H1 (cell line): Measurements from ENCODE around the gene LFNG. TPM values are rescaled to one million over a fixed set of nuclear protein-coding genes. Genes with fewer than 3 reads are reported as not detected.
A peak's percentile ranks its signal among the peaks of the same experiment; 100 is the strongest.

Experiments
- CTCF ChIA-PET: fragments of 300-600 bp; sonication (Branson Sonifier 250); formaldehyde crosslinking; loops from one replicate; lab custom pipeline; 2021; ENCODE audit not compliant: partially characterized antibody; lab: Charles Lee
- POLR2A ChIA-PET: fragments of 300-600 bp; sonication (Branson Sonifier 250); formaldehyde crosslinking; loops from one replicate; lab custom pipeline; 2021; ENCODE audit warnings: inconsistent platforms; ENCODE audit not compliant: partially characterized antibody; lab: Charles Lee
- DNase-seq, 2 experiments: peaks; one replicate each; pipeline versions ENCODE4 v3.0.0 to v3.0.0-alpha.2; 2010 to 2022; ENCODE audit warnings: low spot score in 2 of 2, low read depth in 1 of 2, mixed read lengths in 1 of 2
- FAIRE-seq: peaks from 2 replicates; lab custom pipeline; 2011; peaks lifted over from hg19 to GRCh38; lab: Jason Lieb, UNC
- H2AFZ ChIP-seq: 2 replicates; pipeline ENCODE4 v1.8.1; 2012; ENCODE audit warnings: low read length, inconsistent platforms
- H2AK5ac ChIP-seq: 2 replicates; pipeline ENCODE4 v1.6.1; 2013; ENCODE audit warnings: low read depth, low read length
- H2BK120ac ChIP-seq: replicated peaks from 2 replicates; pipeline ENCODE3; 2013; ENCODE audit warnings: low read depth, low read length, inconsistent platforms
- H2BK12ac ChIP-seq: 2 replicates; pipeline ENCODE4 v1.6.1; 2013; ENCODE audit warnings: low read depth, low read length
- H2BK15ac ChIP-seq: 2 replicates; pipeline ENCODE4 v1.6.1; 2013; ENCODE audit warnings: low read length
- H2BK20ac ChIP-seq: 2 replicates; pipeline ENCODE4 v1.6.1; 2013; ENCODE audit warnings: low read length
- H2BK5ac ChIP-seq: 2 replicates; pipeline ENCODE4 v1.6.1; 2013; ENCODE audit warnings: low read depth, low read length
- H3K14ac ChIP-seq: 2 replicates; pipeline ENCODE4 v1.6.1; 2013; ENCODE audit warnings: inconsistent platforms; ENCODE audit not compliant: insufficient read length
- H3K18ac ChIP-seq: 2 replicates; pipeline ENCODE4 v1.6.1; 2013; ENCODE audit warnings: low read length; ENCODE audit errors: extremely low read depth
- H3K23ac ChIP-seq: 2 replicates; pipeline ENCODE4 v1.6.1; 2013; ENCODE audit warnings: inconsistent platforms; ENCODE audit not compliant: insufficient read length
- H3K23me2 ChIP-seq: 2 replicates; pipeline ENCODE4 v1.6.1; 2013; ENCODE audit warnings: low read depth, low read length
- H3K27ac ChIP-seq: 2 replicates; pipeline ENCODE4 v1.6.1; 2011; ENCODE audit warnings: low read depth, low read length, inconsistent platforms
- H3K27me3 ChIP-seq, 4 experiments: replicated peaks in 1 of 4; 1 replicate in 1 of 4; 2 replicates in 3 of 4; pipeline versions ENCODE4 v1.6.1 to v1.8.1; 2011 to 2013; ENCODE audit warnings: low read length in 3 of 4, mild to moderate bottlenecking in 3 of 4, inconsistent platforms in 2 of 4, mixed read lengths in 2 of 4, moderate library complexity in 1 of 4; ENCODE audit not compliant: control insufficient read depth in 3 of 4, insufficient read depth in 3 of 4; ENCODE audit errors: extremely low read depth in 1 of 4
- H3K36me3 ChIP-seq, 4 experiments: 2 replicates each; pipeline versions ENCODE4 v1.6.1 to v1.8.1; 2011 to 2013; ENCODE audit warnings: mild to moderate bottlenecking in 4 of 4, low read length in 3 of 4, moderate library complexity in 2 of 4, control low read depth in 1 of 4, inconsistent platforms in 1 of 4; ENCODE audit not compliant: insufficient read depth in 4 of 4, control insufficient read depth in 2 of 4
- H3K4ac ChIP-seq: replicated peaks from 2 replicates; pipeline ENCODE3; 2013; ENCODE audit warnings: low read length, low read depth, mixed read lengths, inconsistent platforms; ENCODE audit not compliant: insufficient read length
- H3K4me1 ChIP-seq, 4 experiments: replicated peaks in 1 of 4; 1 replicate in 1 of 4; 2 replicates in 3 of 4; pipeline versions ENCODE4 v1.6.1 to v1.8.1; 2011 to 2013; ENCODE audit warnings: low read length in 3 of 4, inconsistent platforms in 2 of 4, mixed read lengths in 1 of 4; ENCODE audit not compliant: insufficient read depth in 4 of 4, control insufficient read depth in 3 of 4
- H3K4me2 ChIP-seq, 2 experiments: 2 replicates each; pipeline versions ENCODE4 v1.6.1 to v1.8.1; 2011 to 2013; ENCODE audit warnings: low read depth in 2 of 2, low read length in 2 of 2, control low read depth in 1 of 2, inconsistent platforms in 1 of 2, mild to moderate bottlenecking in 1 of 2; ENCODE audit not compliant: insufficient read depth in 1 of 2
- H3K4me3 ChIP-seq, 4 experiments: fragments of 200-600, 300-600 bp in 1 of 4; sonication (generic), shearing (Covaris generic), sonication (Bioruptor Twin) in 1 of 4; 2 replicates each; pipeline versions ENCODE4 v1.5.1 to v1.8.1; 2011 to 2016; ENCODE audit warnings: low read length in 4 of 4, low read depth in 3 of 4, control low read depth in 2 of 4, inconsistent platforms in 2 of 4, mild to moderate bottlenecking in 2 of 4, mixed read lengths in 1 of 4, moderate library complexity in 1 of 4; ENCODE audit not compliant: insufficient read depth in 2 of 4; ENCODE audit errors: extremely low read depth in 1 of 4
- H3K56ac ChIP-seq: replicated peaks from 2 replicates; pipeline ENCODE3; 2013; ENCODE audit warnings: low read depth, mild to moderate bottlenecking, mixed read lengths, low read length, inconsistent platforms; ENCODE audit not compliant: insufficient read length
- H3K79me1 ChIP-seq: 2 replicates; pipeline ENCODE4 v1.6.1; 2013; ENCODE audit warnings: low read depth, low read length, control low read depth
- H3K79me2 ChIP-seq, 2 experiments: 2 replicates each; pipeline versions ENCODE4 v1.6.1 to v1.8.1; 2012 to 2013; ENCODE audit warnings: low read length in 2 of 2, mild to moderate bottlenecking in 2 of 2, inconsistent platforms in 1 of 2; ENCODE audit not compliant: insufficient read depth in 2 of 2, control insufficient read depth in 1 of 2
- H3K9ac ChIP-seq, 4 experiments: replicated peaks in 1 of 4; 1 replicate in 1 of 4; 2 replicates in 3 of 4; pipeline versions ENCODE4 v1.6.1 to v1.8.1; 2011 to 2013; ENCODE audit warnings: low read depth in 3 of 4, low read length in 3 of 4, control low read depth in 2 of 4, mild to moderate bottlenecking in 2 of 4, moderate library complexity in 2 of 4, inconsistent platforms in 1 of 4; ENCODE audit errors: extremely low read depth in 1 of 4
- H3K9me3 ChIP-seq, 2 experiments: 2 replicates each; pipeline versions ENCODE4 v1.6.1 to v1.8.1; 2012 to 2013; ENCODE audit warnings: mild to moderate bottlenecking in 2 of 2, moderate library complexity in 2 of 2, control low read depth in 1 of 2, inconsistent platforms in 1 of 2, low read depth in 1 of 2, low read length in 1 of 2, mixed read lengths in 1 of 2; ENCODE audit not compliant: insufficient read depth in 2 of 2
- H4K20me1 ChIP-seq, 2 experiments: replicated peaks in 1 of 2; 2 replicates each; pipeline versions ENCODE3 to v1.8.1; 2011 to 2013; ENCODE audit warnings: inconsistent platforms in 2 of 2, low read length in 2 of 2, mild to moderate bottlenecking in 1 of 2; ENCODE audit not compliant: insufficient read depth in 2 of 2, control insufficient read depth in 1 of 2
- H4K5ac ChIP-seq: 2 replicates; pipeline ENCODE4 v1.6.1; 2013; ENCODE audit warnings: low read length, low read depth, mixed read lengths, inconsistent platforms; ENCODE audit not compliant: insufficient read length
- H4K8ac ChIP-seq: 2 replicates; pipeline ENCODE4 v1.8.0; 2013; ENCODE audit warnings: mild to moderate bottlenecking, moderate library complexity, low read length, inconsistent platforms; ENCODE audit not compliant: insufficient read depth; ENCODE audit errors: extremely low read depth
- H4K91ac ChIP-seq: replicated peaks from 2 replicates; pipeline ENCODE3; 2013; ENCODE audit warnings: low read length, mixed read lengths, inconsistent platforms; ENCODE audit not compliant: insufficient read length
- ASH2L ChIP-seq: fragments of 200-600, 300-600 bp; sonication (generic); IDR thresholded peaks from one replicate; pipeline ENCODE4 v1.7.1; 2017; ENCODE audit warnings: low read length
- ATF2 ChIP-seq: IDR thresholded peaks from 2 replicates; pipeline ENCODE4 v1.6.1; 2012; ENCODE audit warnings: low read length, inconsistent platforms
- POLR2AphosphoS5 ChIP-seq: IDR thresholded peaks from 2 replicates; pipeline ENCODE4 v1.6.1; 2011; ENCODE audit warnings: low read depth, low read length
- RBBP5 ChIP-seq: IDR thresholded peaks from 2 replicates; pipeline ENCODE4 v1.7.1; 2012; ENCODE audit warnings: low read depth, mild to moderate bottlenecking, inconsistent platforms, low read length, moderate library complexity, borderline replicate concordance
- WGBS, 2 experiments: shearing (Covaris generic) in 1 of 2; methylation state at CpG; one replicate each; pipeline versions ENCODE4 v1.1.6 to v1.1.7; 2013 to 2015; ENCODE audit warnings: low lambda C conversion rate in 2 of 2, mixed read lengths in 2 of 2, inconsistent platforms in 1 of 2, low coverage in 1 of 2, missing lambda C conversion rate in 1 of 2; ENCODE audit not compliant: insufficient replicate concordance in 2 of 2, insufficient coverage in 1 of 2, insufficient read length in 1 of 2; ENCODE audit errors: extremely low coverage in 1 of 2, missing lambda C conversion rate in 1 of 2; 5-methylcytosine and 5-hydroxymethylcytosine counted together
- polyA plus RNA-seq, 7 experiments: library from polyadenylated mRNA; depleted of rRNA in 3 of 7; stranded (reverse) in 5 of 7; unstranded in 2 of 7; fragments of >200 nt in 5 of 7; fragments of 200-250 nt in 2 of 7; gene quantifications; 1 replicate in 5 of 7; 2 replicates in 1 of 7; 4 replicates in 1 of 7; pipeline versions ENCODE4 v1.2.1 to v1.2.3, GENCODE V29; 2011 to 2013; ENCODE audit warnings: missing spikeins in 2 of 7, mixed read lengths in 2 of 7
- total RNA-seq: library from RNA; stranded (reverse); fragmentation: NEBNext Ultra II Directional; extraction: Animal tissue kit (Norgen Biotek cat#: 25700); gene quantifications from 2 replicates; pipeline ENCODE4 v1.2.1, GENCODE V29; 2021

LFNG gene
- total and polyA plus RNA-seq, 2 of the 8 experiments (the other 6 are each of a cell fraction or from before 2014, with no cell fraction given) = 31.6 to 35.6 TPM

DNA sequence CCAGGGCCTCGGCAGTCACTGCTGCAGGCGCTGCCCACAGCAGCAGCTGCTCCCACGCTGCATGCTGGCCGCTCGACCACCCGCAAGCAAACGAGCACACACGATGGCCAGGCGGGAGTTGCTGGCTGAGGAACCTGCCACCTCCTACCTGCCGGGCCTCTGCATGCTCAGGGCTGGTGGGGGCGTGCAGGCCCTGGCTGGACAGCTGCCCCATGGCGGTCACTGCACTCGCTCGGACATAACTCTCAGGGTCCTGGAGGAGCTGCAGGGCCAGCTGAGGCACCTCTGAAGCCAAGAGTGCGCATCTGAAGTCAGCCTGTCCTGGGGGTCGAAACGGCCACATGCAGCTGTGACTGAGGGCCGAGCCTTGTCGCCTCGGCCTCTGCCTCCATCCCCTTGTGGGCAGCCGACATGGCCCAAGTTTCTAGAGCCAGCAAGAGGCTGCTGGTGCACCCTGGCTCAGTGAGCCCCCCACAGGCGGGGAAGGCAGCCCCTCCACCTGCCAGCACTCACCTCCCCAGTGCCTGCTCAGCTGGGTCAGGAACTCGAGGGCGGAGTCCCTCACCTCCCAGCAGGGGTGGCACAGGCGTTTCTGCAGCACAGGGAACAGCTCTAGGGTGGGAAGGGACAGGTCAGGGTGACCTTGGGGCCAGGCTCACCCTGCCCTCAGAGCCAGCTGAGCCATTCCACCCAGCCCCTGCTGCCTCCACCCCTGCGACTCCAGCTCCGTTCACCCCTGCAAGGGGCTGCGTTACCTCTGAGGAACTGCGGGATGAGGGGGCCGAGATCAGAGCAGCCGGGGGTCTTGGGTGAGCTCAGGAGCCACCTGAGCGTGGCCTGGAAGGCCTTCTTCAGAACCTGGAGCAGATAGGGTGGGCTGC, 19.7 kb downstream of the LFNG start:
- H4K5ac ChIP-seq = no peak overlapping the region
- no peak overlapping the region for H2BK15ac ChIP-seq
- H2BK12ac ChIP-seq = no peak overlapping the region
- ChIA-PET POLR2A (interaction anchor here (0.9 to 7.0 kb wide), 4 partner anchors 9 to 13 kb away, joined by 4 to 68 read pairs (median 6); no protein-coding TSS in a partner anchor), CTCF (interaction anchor here (0.6 to 2.2 kb wide), 8 partner anchors 11 to 111 kb away, joined by 3 to 13 read pairs (median 3); no protein-coding TSS in a partner anchor)
- no peak overlapping the region for H2AK5ac ChIP-seq
- no peak overlapping the region for H3K9ac ChIP-seq
- no peak overlapping the region for H2AFZ ChIP-seq
- no peak overlapping the region for H2BK5ac ChIP-seq
- H3K36me3 ChIP-seq = peaks cover 12 to 52% (median 24%) of the 10 kb centered on the region in 4 experiments; a peak in 7 of 8 replicates
- no peaks in the 10 kb centered on the region for H3K27me3 ChIP-seq
- no peak overlapping the region for H2BK120ac ChIP-seq
- H3K23me2 ChIP-seq = no peaks in the 10 kb centered on the region
- H3K79me2 ChIP-seq = no peaks in the 10 kb centered on the region
- H4K91ac ChIP-seq = no peak overlapping the region
- H3K56ac ChIP-seq = no peak overlapping the region
- H3K4ac ChIP-seq = no peak overlapping the region
- FAIRE-seq = no peak
- DNase-seq = no peak
- no peak overlapping the region for H3K4me2 ChIP-seq
- peaks cover 3% of the 10 kb centered on the region; the same call in 1 of the 2 replicates for H3K79me1 ChIP-seq
- no peak overlapping the region; the same call in 1 of the 2 replicates for H4K8ac ChIP-seq
- H3K18ac ChIP-seq = no peak overlapping the region
- 93% methylated on average over 31 of the region's 32 CpGs; no CpG with 5 or more reads in 1 of the 2 experiments for WGBS, 2 experiments
- H4K20me1 ChIP-seq = peaks cover 0 to 4% of the 10 kb centered on the region in 2 experiments
- H2BK20ac ChIP-seq = no peak overlapping the region
- no peak overlapping the region for H3K27ac ChIP-seq
- no peak overlapping the region for H3K23ac ChIP-seq
- peaks cover 0 to 2% of the 10 kb centered on the region in 2 experiments; a peak in 1 of 4 replicates for H3K9me3 ChIP-seq
- no peaks in the 10 kb centered on the region for H3K4me1 ChIP-seq
- TF ChIP-seq ATF2 = no peak
- TF ChIP-seq ASH2L = no peak
- TF ChIP-seq POLR2AphosphoS5 = peak; percentile 16
- no peak for TF ChIP-seq RBBP5
- no peak overlapping the region for H3K14ac ChIP-seq
- no peak overlapping the region for H3K4me3 ChIP-seq
